Measurements from ENCODE around the gene RAP1GAP2. TPM values are rescaled to one million over a fixed set of nuclear protein-coding genes. Genes with fewer than 3 reads are reported as not detected.
"Not testable (repeated sequence)": the region's sequence is repeated elsewhere in the genome, so short reads cannot be mapped to it uniquely, and the experiment has no call there.

The RAP1GAP2 gene
- polyA plus RNA-seq, 1 donor, result 23.1 TPM

DNA sequence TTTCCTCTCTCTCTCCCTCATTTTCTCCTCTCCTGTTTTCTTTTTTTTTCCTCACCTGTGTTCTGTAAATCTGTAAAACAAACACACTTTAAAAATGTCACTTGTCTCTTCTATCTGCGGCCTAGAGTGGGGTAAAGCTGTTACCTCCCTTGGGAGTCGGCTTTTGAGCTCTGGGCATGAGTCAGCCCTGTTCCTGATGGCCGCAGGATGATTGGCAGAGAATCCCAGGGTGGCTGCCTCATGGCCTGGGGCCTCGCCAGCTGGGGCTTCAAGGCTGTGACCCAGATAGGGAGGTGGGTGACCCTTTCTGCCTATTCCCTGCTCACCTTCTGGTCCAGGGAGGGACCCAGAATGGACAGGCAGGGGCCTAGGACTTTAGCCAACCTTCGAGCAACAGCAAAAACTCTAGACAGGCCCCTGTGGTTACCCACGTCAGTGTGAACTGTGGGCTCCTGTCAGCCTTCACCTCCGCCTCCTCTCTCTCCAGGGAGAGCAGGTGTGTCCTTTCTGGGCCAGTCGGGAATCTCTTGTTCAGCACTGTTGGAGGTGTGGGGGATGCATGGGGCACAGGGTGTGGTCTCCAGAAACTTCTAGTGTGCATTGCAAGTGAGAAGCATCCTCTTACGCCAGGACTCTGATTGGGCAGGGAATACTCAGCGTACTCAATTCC is 87.4 kb downstream of the RAP1GAP2 start:
- no peak for DNase-seq

DNA sequence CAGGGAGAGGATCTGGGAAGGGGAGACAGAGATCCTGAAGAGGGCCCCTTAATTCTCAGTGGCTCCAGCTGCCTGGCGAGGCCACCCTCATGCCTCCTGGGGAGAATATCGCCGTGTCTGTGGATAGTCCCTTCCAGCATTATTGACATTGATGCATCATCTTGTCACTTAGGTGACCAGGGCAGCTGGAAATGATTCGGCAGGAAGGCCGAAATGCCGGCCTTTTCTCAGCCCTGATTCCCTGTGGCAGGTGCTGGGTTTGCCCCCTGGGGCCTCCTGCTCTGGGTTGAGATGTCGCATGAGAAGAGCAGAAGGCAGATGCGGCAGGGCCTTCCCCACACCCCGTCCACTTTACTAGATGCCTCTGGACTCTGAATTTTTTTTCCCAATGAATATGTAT is 89.5 kb downstream of the RAP1GAP2 start:
- DNase-seq, result no peak

- no peak for DNase-seq
Measured at GRCh38 chr17:2888326-2888725, 92.1 kb downstream of the RAP1GAP2 start.

GRCh38 chr17:2889256-2889655 is 93.0 kb downstream of the RAP1GAP2 start:
- no peak for DNase-seq

DNA sequence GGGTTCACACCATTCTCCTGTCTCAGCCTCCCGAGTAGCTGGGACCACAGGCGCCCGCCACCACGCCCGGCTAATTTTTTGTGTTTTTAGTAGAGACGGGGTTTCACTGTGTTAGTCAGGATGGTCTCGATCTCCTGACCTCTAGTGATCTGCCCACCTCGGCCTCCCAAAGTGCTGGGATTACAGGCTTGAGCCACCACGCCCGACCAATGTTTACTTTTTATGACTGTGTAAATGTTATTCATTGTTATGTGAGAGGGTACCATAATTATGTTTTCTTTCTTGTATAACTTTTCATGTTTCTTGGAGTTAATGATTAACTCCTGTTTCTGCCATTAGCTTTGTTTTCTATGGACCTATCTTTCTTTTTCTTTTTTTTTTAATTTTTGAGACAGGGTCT is 94.5 kb downstream of the RAP1GAP2 start:
- DNase-seq, result not testable (repeated sequence)

GRCh38 chr17:2892305-2892971 is 96.2 kb downstream of the RAP1GAP2 start:
- no peak for DNase-seq

DNA sequence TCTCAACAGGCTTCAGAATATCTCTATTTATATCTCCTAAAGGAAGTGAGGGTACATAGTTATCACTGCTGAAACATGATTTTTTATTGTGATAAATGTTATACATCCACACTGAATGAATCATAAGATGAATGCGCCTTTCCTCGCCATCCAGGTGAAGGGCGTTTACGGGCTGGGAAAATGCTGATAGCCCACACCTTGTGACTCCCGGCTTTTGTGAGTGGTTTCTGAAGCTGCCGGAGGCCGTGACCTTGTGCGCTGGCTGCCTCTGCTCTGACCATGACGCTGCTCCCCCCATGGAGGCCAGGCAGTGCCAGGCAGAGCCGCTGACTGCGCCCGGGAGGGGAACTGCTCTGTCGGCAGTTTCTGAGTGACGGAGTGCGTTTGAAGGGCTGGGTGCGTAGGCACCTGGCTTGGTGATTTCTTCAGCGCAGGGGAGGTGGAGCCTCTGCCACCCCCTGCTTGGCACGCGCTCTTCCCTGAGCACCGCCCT is 97.2 kb downstream of the RAP1GAP2 start:
- DNase-seq, result no peak

- DNase-seq, result no peak
Measured at GRCh38 chr17:2894782-2895181, 98.5 kb downstream of the RAP1GAP2 start.

DNA sequence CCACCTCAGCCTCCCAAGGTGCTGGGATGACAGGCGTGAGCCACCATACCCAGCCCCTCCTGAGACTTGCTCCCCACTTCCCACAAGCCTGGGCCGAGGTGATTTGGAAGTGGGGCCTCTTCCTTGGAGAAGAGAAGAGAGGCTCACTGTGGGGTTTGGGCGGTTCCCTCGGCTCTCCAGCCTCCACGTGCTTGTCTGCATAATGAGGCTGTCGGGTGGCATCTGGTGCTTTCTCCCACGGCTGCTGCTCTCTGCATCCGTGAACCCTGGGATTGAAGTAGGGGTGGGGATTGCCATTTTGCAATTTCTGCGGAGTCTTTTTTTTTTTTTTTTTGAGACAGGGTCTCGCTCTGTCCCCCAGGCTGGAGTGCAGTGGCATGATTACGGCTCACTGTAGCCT is 101.4 kb downstream of the RAP1GAP2 start:
- DNase-seq, result no peak

- no peak for DNase-seq
Measured at GRCh38 chr17:2898255-2898926, 102.2 kb downstream of the RAP1GAP2 start.

GRCh38 chr17:2899906-2900305 is 103.7 kb downstream of the RAP1GAP2 start:
- DNase-seq, result peak; percentile 64

- no peak for DNase-seq
Measured at GRCh38 chr17:2900842-2901241, 104.6 kb downstream of the RAP1GAP2 start.

- DNase-seq, result no peak
Measured at GRCh38 chr17:2901582-2901981, 105.3 kb downstream of the RAP1GAP2 start.

DNA sequence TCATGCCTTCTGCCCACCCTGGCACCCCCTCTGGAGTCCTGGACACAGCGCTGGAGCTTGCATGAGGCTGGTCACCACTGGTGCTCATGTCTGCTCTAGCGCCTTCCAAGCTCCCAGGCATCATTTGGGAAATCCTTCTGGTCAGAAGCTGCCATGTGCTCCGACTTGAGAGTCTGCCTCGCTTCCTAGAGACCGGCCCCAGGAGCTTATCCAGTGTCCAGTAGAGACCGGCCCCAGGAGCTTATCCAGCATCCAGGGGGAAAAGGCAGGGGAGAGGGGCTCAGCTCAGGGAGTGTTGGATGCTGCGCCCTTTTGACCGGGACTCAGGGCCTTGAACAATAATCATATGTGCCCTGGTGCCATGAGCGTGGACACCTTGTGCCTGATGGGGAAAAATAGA is 106.3 kb downstream of the RAP1GAP2 start:
- DNase-seq, result no peak

DNA sequence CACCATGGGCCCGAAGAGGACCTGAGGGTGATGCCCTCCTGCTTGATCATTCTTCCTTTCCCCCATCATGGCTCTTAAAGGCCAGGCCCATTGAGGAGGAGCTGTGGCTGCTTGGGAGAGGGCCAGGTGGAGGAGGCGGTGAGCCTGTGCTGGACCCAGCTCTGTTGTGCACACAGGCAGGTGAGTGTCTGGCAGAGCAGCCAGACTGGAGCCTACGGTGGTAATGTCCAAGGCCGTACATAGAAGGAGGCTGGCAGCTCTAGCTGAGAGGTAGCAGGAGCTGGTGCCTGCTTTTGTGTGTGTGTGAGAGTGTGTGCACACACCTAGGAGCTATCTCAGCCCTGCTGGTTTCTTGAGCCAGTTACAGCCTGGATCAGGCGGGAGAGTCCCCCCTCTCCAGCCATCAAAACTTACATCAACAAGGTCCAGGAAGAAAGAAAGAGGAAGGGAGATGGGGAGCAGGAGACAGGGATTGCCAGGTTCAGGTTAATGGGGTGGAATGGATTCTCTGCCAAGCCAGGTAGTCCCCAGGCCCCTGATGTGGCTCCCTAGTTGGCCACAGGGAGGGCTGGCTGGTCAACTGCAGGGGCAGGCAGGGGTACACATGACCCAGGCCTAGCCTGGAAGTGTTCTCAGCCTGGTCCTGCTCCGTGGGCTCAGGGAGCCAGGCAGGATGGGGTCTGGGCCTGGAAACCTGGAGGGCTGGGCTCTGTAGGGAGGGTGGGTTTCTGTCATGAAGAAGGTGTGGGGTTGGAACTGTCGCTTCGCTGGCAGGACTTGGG is 107.1 kb downstream of the RAP1GAP2 start:
- no peak for DNase-seq

DNA sequence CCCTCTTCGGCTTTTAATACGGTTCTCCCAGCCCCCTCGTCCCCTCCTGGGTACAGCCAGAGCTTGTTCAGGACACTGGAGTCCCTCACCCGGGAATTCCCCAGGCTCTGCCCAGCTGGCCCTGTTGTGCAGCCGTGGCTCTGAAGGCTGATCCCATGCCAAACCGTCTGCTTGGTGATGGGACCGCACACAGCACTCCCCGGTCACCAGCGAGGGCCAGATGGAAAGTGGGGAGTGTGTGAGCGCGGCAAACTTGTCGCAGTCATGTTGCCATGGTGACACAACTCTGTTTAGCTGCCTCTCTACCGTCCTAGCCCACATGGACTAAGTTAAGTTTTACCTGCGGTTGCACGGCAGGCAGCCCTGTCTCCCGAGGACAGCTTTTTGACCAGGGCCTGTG is 107.9 kb downstream of the RAP1GAP2 start:
- DNase-seq, result peak; percentile 68

DNA sequence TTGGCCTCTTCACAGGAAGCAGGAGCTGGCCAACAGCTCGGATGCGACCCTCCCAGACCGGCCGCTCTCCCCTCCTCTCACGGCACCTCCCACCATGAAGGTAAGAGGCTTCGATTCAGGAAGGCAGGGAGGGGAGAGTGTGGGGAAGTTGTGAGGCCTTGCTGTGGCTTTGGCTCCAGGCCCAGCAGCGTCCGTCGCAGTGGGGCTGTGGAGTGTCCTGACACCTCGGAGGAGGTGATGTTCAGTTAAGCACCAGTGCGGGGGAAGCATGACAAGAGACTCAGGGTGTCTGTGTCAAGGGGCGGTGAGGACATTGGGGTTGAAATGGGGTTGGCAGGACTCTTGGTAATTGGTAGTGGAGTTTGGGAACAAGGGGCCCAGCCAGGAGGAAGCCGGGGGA is 109.0 kb downstream of the RAP1GAP2 start:
- DNase-seq, result no peak

- no peak for DNase-seq
Measured at GRCh38 chr17:2905696-2906501, 109.7 kb downstream of the RAP1GAP2 start.

DNA sequence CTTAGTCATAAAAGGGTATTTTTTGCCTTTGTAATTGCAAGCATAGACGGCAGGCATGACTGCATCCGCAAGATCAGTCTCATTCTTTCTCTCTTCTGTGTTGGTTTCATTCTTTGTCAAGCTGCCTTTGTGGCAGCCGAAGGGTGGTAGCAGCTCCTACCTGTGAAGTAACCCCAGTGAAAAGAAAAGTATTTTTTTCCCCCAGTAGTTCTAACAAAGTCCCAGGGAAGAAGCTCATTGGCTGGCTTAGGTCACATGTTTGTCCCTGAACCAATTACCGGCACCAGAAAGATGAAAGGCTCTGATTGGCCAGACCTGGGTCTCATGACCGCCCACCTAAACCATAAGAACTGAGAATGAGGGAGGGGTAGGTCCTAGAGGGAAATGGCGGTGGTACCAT is 110.7 kb downstream of the RAP1GAP2 start:
- no peak for DNase-seq

GRCh38 chr17:2909175-2909845 is 113.1 kb downstream of the RAP1GAP2 start:
- DNase-seq, result no peak

- no peak for DNase-seq
Measured at GRCh38 chr17:2909846-2910234, 113.6 kb downstream of the RAP1GAP2 start.

All from left kidney (tissue), 2 donors.